CD1c-positive myeloid dendritic cell (primary cell): ENCODE results near the gene MFSD6L.

ENCODE experiments used
- DNase-seq: peaks from one replicate; pipeline ENCODE4 v3.0.0-alpha.2; 2016; ENCODE audit errors: extremely low spot score

MFSD6L gene

GRCh38 chr17:8791910-8792270 is 7.3 kb downstream of the MFSD6L start:
- DNase-seq = peak; percentile 61

GRCh38 chr17:8791248-8791909 is 7.8 kb downstream of the MFSD6L start:
- no peak for DNase-seq

- DNase-seq = no peak
These were observed 9.4 kb downstream of the MFSD6L start for GRCh38 chr17:8789743-8790142.

GRCh38 chr17:8788998-8789397 is 10.2 kb downstream of the MFSD6L start:
- no peak for DNase-seq

- peak; percentile 76 for DNase-seq
These were observed 13.4 kb downstream of the MFSD6L start for GRCh38 chr17:8785547-8786413.

GRCh38 chr17:8782176-8782575 is 17.0 kb downstream of the MFSD6L start:
- no peak for DNase-seq

- DNase-seq = peak; percentile 15
These were observed 17.4 kb downstream of the MFSD6L start for GRCh38 chr17:8781776-8782175.

GRCh38 chr17:8776881-8777280 is 22.3 kb downstream of the MFSD6L start:
- DNase-seq = peak; percentile 53

- no peak for DNase-seq
These were observed 22.9 kb downstream of the MFSD6L start for GRCh38 chr17:8776248-8776647.

- no peak for DNase-seq
These were observed 32.4 kb downstream of the MFSD6L start for GRCh38 chr17:8766731-8767130.

- DNase-seq = no peak
These were observed 37.2 kb downstream of the MFSD6L start for GRCh38 chr17:8762012-8762411.

GRCh38 chr17:8758137-8758596 is 41.0 kb downstream of the MFSD6L start, which contains the start of gene SPDYE4:
TSS of gene SPDYE4 (minus strand) at chr17:8758546. CDS start at chr17:8758382, 164 bp downstream.
- DNase-seq = no peak

- DNase-seq = no peak
These were observed 42.0 kb downstream of the MFSD6L start for GRCh38 chr17:8757189-8757588.

GRCh38 chr17:8755590-8756255 is 43.4 kb downstream of the MFSD6L start:
- DNase-seq = no peak

- DNase-seq = no peak
These were observed 44.3 kb downstream of the MFSD6L start for GRCh38 chr17:8754890-8755289.

GRCh38 chr17:8753976-8754440 is 45.2 kb downstream of the MFSD6L start:
- DNase-seq = peak; percentile 26

GRCh38 chr17:8753136-8753975 is 45.8 kb downstream of the MFSD6L start:
- no peak for DNase-seq

- DNase-seq = no peak
These were observed 49.5 kb downstream of the MFSD6L start for GRCh38 chr17:8749616-8750015.

GRCh38 chr17:8747742-8748141 is 51.4 kb downstream of the MFSD6L start:
- no peak for DNase-seq
